Liver (tissue), 9 donors: Measurements from ENCODE around the gene CEP128. TPM values are rescaled to one million over a fixed set of nuclear protein-coding genes. Genes with fewer than 3 reads are reported as not detected.

ENCODE experiments used
- DNase-seq: peaks from one replicate; pipeline ENCODE4 v3.0.0-alpha.2; 2017; ENCODE audit warnings: low spot score
- H3K27ac ChIP-seq, 2 donors: one replicate each; pipeline ENCODE4 v1.7.0; 2013; ENCODE audit warnings: inconsistent platforms in 2 of 2, low read length in 2 of 2, control low read depth in 1 of 2, low read depth in 1 of 2, mild to moderate bottlenecking in 1 of 2
- H3K27me3 ChIP-seq, 4 donors: one replicate each; pipeline versions ENCODE4 v1.6.1 to v1.7.0; 2013; ENCODE audit warnings: low read length in 3 of 4, inconsistent platforms in 1 of 4, mild to moderate bottlenecking in 1 of 4, moderate library complexity in 1 of 4; ENCODE audit not compliant: control insufficient read depth in 4 of 4, insufficient read depth in 4 of 4
- H3K36me3 ChIP-seq, 4 donors: one replicate each; pipeline versions ENCODE4 v1.6.1 to v1.7.0; 2013; ENCODE audit warnings: low read length in 3 of 4, mild to moderate bottlenecking in 3 of 4, low read depth in 1 of 4, moderate library complexity in 1 of 4; ENCODE audit not compliant: control insufficient read depth in 4 of 4, insufficient read depth in 3 of 4
- H3K4me1 ChIP-seq, 4 donors: one replicate each; pipeline versions ENCODE4 v1.6.1 to v1.7.0; 2013; ENCODE audit warnings: low read length in 3 of 4, mild to moderate bottlenecking in 3 of 4, moderate library complexity in 1 of 4; ENCODE audit not compliant: control insufficient read depth in 4 of 4, insufficient read depth in 4 of 4
- H3K4me3 ChIP-seq, 3 donors: one replicate each; pipeline versions ENCODE4 v1.6.1 to v1.7.0; 2013; ENCODE audit warnings: low read length in 3 of 3, control low read depth in 1 of 3, low read depth in 1 of 3, mild to moderate bottlenecking in 1 of 3
- H3K9ac ChIP-seq, 2 donors: one replicate each; pipeline ENCODE4 v1.7.0; 2013; ENCODE audit warnings: low read length in 2 of 2, mild to moderate bottlenecking in 2 of 2, moderate library complexity in 2 of 2, control low read depth in 1 of 2, low read depth in 1 of 2
- H3K9me3 ChIP-seq, 4 donors: one replicate each; pipeline versions ENCODE4 v1.6.1 to v1.7.0; 2013; ENCODE audit warnings: low read length in 3 of 4; ENCODE audit not compliant: control insufficient read depth in 4 of 4
- ATF3 ChIP-seq: IDR thresholded peaks from 2 replicates; pipeline ENCODE4 v1.6.1; 2016; ENCODE audit warnings: antibody characterized with exemption
- CTCF ChIP-seq: fragments of 150-350 bp; IDR thresholded peaks from 2 replicates; pipeline ENCODE4 v1.5.1; 2017; ENCODE audit warnings: improper control_type of control experiment, low read depth, low read length; ENCODE audit not compliant: missing input control
- EGR1 ChIP-seq, 2 donors: IDR thresholded peaks; 2 replicates each; pipeline ENCODE4 v1.6.1; 2016 to 2018; ENCODE audit warnings: antibody characterized with exemption in 2 of 2, low read depth in 2 of 2
- FOXA1 ChIP-seq: IDR thresholded peaks from 2 replicates; pipeline ENCODE4 v1.6.1; 2016; ENCODE audit warnings: antibody characterized with exemption
- FOXA2 ChIP-seq: IDR thresholded peaks from 2 replicates; pipeline ENCODE4 v1.6.1; 2016; ENCODE audit warnings: antibody characterized with exemption
- GABPA ChIP-seq, 2 donors: IDR thresholded peaks in 1 of 2; conservative IDR thresholded peaks in 1 of 2; 2 replicates each; pipeline ENCODE4 v1.6.1; 2016; ENCODE audit warnings: antibody characterized with exemption in 2 of 2, mild to moderate bottlenecking in 1 of 2, moderate library complexity in 1 of 2
- HNF4A ChIP-seq, 2 donors: conservative IDR thresholded peaks; 2 replicates each; pipeline ENCODE4 v1.6.1; 2016; ENCODE audit warnings: antibody characterized with exemption in 2 of 2, mild to moderate bottlenecking in 2 of 2
- HNF4G ChIP-seq: IDR thresholded peaks from 2 replicates; pipeline ENCODE4 v1.6.1; 2016; ENCODE audit warnings: antibody characterized with exemption
- JUND ChIP-seq, 2 donors: IDR thresholded peaks; 2 replicates each; pipeline ENCODE4 v1.6.1; 2016; ENCODE audit warnings: antibody characterized with exemption in 2 of 2
- NR2F2 ChIP-seq: IDR thresholded peaks from 2 replicates; pipeline ENCODE4 v1.6.1; 2016; ENCODE audit warnings: antibody characterized with exemption
- RAD21 ChIP-seq, 2 donors: IDR thresholded peaks; 2 replicates each; pipeline ENCODE4 v1.6.1; 2016; ENCODE audit warnings: antibody characterized with exemption in 2 of 2, mild to moderate bottlenecking in 2 of 2
- RXRA ChIP-seq, 2 donors: IDR thresholded peaks; 2 replicates each; pipeline ENCODE4 v1.6.1; 2017 to 2018; ENCODE audit warnings: antibody characterized with exemption in 2 of 2, mild to moderate bottlenecking in 1 of 2
- SP1 ChIP-seq: IDR thresholded peaks from 2 replicates; pipeline ENCODE4 v1.6.1; 2018; ENCODE audit warnings: antibody characterized with exemption, mild to moderate bottlenecking
- TAF1 ChIP-seq: conservative IDR thresholded peaks from 2 replicates; pipeline ENCODE4 v1.6.1; 2016; ENCODE audit warnings: antibody characterized with exemption, mild to moderate bottlenecking
- ZBTB33 ChIP-seq: IDR thresholded peaks from 2 replicates; pipeline ENCODE4 v1.6.1; 2016; ENCODE audit warnings: antibody characterized with exemption
- WGBS: extraction: QIAGEN DNeasy Blood & Tissue Kit; methylation state at CpG from one replicate; pipeline ENCODE4 v1.1.7; 2013; 5-methylcytosine and 5-hydroxymethylcytosine counted together
- polyA plus RNA-seq, 2 donors: library from polyadenylated mRNA; stranded (reverse) in 1 of 2; unstranded in 1 of 2; fragments of 200-250 nt in 1 of 2; fragments of >200 nt in 1 of 2; fragmentation: Nextera tagmentation in 1 of 2; extraction: Ambion mirVana in 1 of 2; gene quantifications; one replicate each; pipeline versions ENCODE4 v1.2.1 to v1.2.3, GENCODE V29; 2013 to 2015
- total RNA-seq, 2 donors: library from RNA; depleted of rRNA; stranded (reverse); fragments of >200 nt; gene quantifications; one replicate each; pipeline ENCODE4 v1.2.3, GENCODE V29; 2014
- TF ChIP-seq, protein P1 (sequence below): IDR thresholded peaks from 2 replicates; pipeline ENCODE4 v1.6.1; 2016; ENCODE audit warnings: antibody characterized with exemption, mild to moderate bottlenecking
- donor health status: healthy.
- donor health status: healthy.
- donor health status: healthy.
- donor health status: healthy.
- donor health status: healthy.

The CEP128 gene
- total and polyA plus RNA-seq, 4 donors = 0.27 to 3.8 (median 1.4) TPM

DNA sequence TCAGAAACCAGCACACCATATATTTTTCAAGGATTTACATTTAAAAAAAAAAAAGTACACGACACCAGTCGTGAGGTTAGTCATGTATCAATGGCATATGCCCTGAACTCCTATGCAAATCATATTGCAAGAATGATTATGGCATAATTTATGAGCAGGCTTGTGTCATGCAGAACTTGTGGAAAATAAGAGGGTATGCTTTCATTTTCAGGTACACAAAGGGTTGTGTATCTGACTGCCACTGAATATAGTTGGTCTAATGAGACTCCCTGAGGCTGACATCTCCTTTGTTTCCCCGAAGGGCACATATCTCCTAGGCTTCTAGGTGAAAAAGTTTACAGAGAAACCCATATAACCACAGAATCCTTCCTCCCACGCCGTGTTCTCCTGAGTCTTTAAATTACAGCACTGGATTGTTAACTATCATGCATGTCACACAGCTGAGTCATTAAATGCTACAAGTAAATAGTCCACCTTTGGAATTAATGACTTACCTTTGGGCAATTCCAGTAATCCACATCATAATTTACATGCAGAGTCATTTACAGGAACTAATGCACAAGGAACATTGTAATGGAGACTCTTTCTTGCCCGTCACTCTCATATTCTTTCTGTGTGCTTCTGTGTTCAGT is 373.5 kb downstream of the CEP128 start:
- no peak for TF ChIP-seq EGR1 (IDR thresholded peaks at IDR 0.05; ENCODE audit: low read depth in 2 of 2)
- TF ChIP-seq RXRA (IDR thresholded peaks at IDR 0.05) = no peak
- TF ChIP-seq RAD21 (IDR thresholded peaks at IDR 0.05) = no peak
- no peak for TF ChIP-seq JUND (IDR thresholded peaks at IDR 0.05)
- no peak for TF ChIP-seq NR2F2
- TF ChIP-seq CTCF = no peak
- TF ChIP-seq SP1 = no peak
- no peak for TF ChIP-seq ATF3
- TF ChIP-seq HNF4G = no peak
- TF ChIP-seq, protein P1, sequence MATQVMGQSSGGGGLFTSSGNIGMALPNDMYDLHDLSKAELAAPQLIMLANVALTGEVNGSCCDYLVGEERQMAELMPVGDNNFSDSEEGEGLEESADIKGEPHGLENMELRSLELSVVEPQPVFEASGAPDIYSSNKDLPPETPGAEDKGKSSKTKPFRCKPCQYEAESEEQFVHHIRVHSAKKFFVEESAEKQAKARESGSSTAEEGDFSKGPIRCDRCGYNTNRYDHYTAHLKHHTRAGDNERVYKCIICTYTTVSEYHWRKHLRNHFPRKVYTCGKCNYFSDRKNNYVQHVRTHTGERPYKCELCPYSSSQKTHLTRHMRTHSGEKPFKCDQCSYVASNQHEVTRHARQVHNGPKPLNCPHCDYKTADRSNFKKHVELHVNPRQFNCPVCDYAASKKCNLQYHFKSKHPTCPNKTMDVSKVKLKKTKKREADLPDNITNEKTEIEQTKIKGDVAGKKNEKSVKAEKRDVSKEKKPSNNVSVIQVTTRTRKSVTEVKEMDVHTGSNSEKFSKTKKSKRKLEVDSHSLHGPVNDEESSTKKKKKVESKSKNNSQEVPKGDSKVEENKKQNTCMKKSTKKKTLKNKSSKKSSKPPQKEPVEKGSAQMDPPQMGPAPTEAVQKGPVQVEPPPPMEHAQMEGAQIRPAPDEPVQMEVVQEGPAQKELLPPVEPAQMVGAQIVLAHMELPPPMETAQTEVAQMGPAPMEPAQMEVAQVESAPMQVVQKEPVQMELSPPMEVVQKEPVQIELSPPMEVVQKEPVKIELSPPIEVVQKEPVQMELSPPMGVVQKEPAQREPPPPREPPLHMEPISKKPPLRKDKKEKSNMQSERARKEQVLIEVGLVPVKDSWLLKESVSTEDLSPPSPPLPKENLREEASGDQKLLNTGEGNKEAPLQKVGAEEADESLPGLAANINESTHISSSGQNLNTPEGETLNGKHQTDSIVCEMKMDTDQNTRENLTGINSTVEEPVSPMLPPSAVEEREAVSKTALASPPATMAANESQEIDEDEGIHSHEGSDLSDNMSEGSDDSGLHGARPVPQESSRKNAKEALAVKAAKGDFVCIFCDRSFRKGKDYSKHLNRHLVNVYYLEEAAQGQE = no peak
- TF ChIP-seq TAF1 = no peak
- no peak for DNase-seq
- no peaks in the 10 kb centered on the region for H3K9me3 ChIP-seq
- 85% methylated on average over 6 of the region's 6 CpGs for WGBS
- no peak overlapping the region for H3K27ac ChIP-seq
- H3K27me3 ChIP-seq = no peaks in the 10 kb centered on the region
- no peak overlapping the region for H3K4me3 ChIP-seq
- no peaks in the 10 kb centered on the region for H3K36me3 ChIP-seq
- no peaks in the 10 kb centered on the region for H3K4me1 ChIP-seq
- no peak overlapping the region for H3K9ac ChIP-seq

DNA sequence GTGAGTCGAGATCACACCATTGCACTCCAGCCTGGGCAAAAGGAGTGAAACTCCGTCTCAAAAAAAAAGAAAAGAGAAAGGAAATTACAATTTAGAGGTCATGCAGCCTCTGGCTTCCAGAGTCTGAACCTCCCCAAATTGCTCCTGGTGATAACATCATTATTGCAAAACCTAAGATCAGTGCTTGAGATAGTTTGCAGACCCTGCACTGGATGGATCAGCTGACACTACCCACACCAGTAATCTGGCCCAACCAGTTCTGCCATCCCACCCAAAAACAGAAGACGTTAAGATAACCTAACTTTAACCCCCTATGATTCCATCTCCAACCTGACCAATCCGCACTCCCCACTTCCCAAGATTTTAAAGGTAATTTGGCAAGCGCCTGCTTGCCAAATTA is 376.5 kb downstream of the CEP128 start:
- Histone ChIP-seq H3K36me3 (no peaks in the 10 kb centered on the region), H3K4me3 (no peak overlapping the region), H3K4me1 (no peaks in the 10 kb centered on the region), H3K9ac (no peak overlapping the region), H3K27me3 (no peaks in the 10 kb centered on the region), H3K9me3 (no peaks in the 10 kb centered on the region), H3K27ac (no peak overlapping the region)
- DNase-seq = no peak
- TF ChIP-seq SP1 (no peak), GABPA (IDR thresholded peaks at IDR 0.05 in 1 of 2, conservative IDR thresholded peaks at IDR 0.05 in 1 of 2) (no peak), FOXA2 (no peak), HNF4A (conservative IDR thresholded peaks at IDR 0.05) (no peak), TAF1 (no peak), FOXA1 (no peak), RAD21 (IDR thresholded peaks at IDR 0.05) (no peak), ZBTB33 (no peak), EGR1 (IDR thresholded peaks at IDR 0.05; ENCODE audit: low read depth in 2 of 2) (no peak), JUND (IDR thresholded peaks at IDR 0.05) (no peak), CTCF (no peak)
- 86% methylated on average over 5 of the region's 5 CpGs for WGBS
